SK-N-MC (cell line): ENCODE data around the gene GUCA1C.

Experiments
- DNase-seq: peaks from one replicate; pipeline ENCODE4 v3.0.0-alpha.2; 2011; ENCODE audit warnings: low read depth, low spot score
- H3K27ac ChIP-seq: fragments of 200-600 bp; sonication (generic); 2 replicates; pipeline ENCODE4 v1.5.1; 2016; ENCODE audit warnings: mixed run types
- H3K36me3 ChIP-seq: fragments of 200-600 bp; sonication (generic); 2 replicates; pipeline ENCODE4 v1.6.1; 2017; ENCODE audit warnings: antibody characterized with exemption, low read length, mixed read lengths; ENCODE audit not compliant: insufficient read depth
- H3K4me3 ChIP-seq: fragments of 200-600 bp; sonication (generic); 2 replicates; pipeline ENCODE4 v1.5.1; 2016
- H3K9ac ChIP-seq: fragments of 200-600 bp; sonication (generic); 2 replicates; pipeline ENCODE4 v1.8.0; 2017; ENCODE audit warnings: mixed run types, mixed read lengths; ENCODE audit not compliant: insufficient read length
- H3K9me3 ChIP-seq: fragments of 200-600 bp; sonication (generic); 2 replicates; pipeline ENCODE4 v1.6.1; 2017; ENCODE audit warnings: low read depth, mild to moderate bottlenecking, antibody characterized with exemption, low read length, moderate library complexity, mixed read lengths
- EZH2 ChIP-seq: fragments of 200-600 bp; sonication (generic); IDR thresholded peaks from one replicate; pipeline ENCODE4 v1.6.1; 2017; ENCODE audit warnings: antibody characterized with exemption
- FOXP2 ChIP-seq: optimal IDR thresholded peaks from 2 replicates; pipeline ENCODE3; 2011; ENCODE audit warnings: mild to moderate bottlenecking, moderate library complexity; ENCODE audit not compliant: insufficient read depth; ENCODE audit errors: extremely low read length, control extremely low read depth
- POLR2AphosphoS5 ChIP-seq: IDR thresholded peaks from 2 replicates; pipeline ENCODE4 v1.6.1; 2012; ENCODE audit warnings: mild to moderate bottlenecking, low read depth, low read length, borderline replicate concordance

GUCA1C gene

DNA sequence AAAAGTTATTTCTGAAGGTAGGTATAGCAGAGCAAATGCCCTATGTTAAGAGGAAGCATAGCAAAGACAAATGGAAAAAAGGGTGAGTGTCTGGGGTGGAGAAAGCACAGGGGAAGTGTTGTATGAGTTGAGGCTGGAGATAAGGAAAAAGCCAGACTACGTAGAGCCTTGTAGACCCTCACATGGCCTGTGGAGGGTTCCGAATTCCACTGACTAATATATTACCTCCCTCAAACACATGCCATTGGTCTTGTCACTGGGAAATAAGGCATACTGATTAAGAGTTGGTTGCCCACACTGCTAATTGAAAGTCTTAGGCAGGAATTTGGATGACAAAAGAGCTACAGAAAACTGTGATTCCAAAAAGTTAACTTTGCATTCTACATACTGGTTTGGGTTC is 65.9 kb downstream of the GUCA1C start:
- Histone ChIP-seq H3K4me3 (no peak overlapping the region), H3K9me3 (no peaks in the 10 kb centered on the region), H3K36me3 (no peaks in the 10 kb centered on the region), H3K27ac (no peak overlapping the region), H3K9ac (no peak overlapping the region)
- no peak for DNase-seq
- TF ChIP-seq FOXP2 (no peak), POLR2AphosphoS5 (no peak), EZH2 (no peak)

DNA sequence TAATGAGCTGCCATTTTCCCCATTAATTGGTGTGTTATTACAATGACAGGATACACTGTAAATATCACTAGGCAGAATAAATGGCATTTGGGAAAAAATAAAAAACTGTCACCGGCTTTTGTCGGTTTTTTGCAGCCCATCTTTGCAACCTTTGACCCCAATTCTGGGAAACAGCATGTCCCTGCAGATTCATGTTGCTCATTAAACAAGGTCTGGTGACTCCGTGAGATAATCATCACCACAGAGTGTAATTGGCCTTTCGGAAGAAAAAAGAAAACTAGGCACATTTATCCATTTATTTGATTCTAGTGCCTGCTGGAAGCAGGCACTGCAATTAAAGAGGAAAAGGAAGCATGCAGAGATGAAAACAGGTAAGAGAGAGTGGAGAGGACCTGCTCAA is 66.6 kb downstream of the GUCA1C start:
- no peaks in the 10 kb centered on the region for H3K9me3 ChIP-seq
- H3K27ac ChIP-seq = no peak overlapping the region
- no peaks in the 10 kb centered on the region for H3K36me3 ChIP-seq
- no peak overlapping the region for H3K9ac ChIP-seq
- no peak for DNase-seq
- no peak for TF ChIP-seq FOXP2
- TF ChIP-seq POLR2AphosphoS5 = no peak
- no peak for TF ChIP-seq EZH2
- H3K4me3 ChIP-seq = no peak overlapping the region

DNA sequence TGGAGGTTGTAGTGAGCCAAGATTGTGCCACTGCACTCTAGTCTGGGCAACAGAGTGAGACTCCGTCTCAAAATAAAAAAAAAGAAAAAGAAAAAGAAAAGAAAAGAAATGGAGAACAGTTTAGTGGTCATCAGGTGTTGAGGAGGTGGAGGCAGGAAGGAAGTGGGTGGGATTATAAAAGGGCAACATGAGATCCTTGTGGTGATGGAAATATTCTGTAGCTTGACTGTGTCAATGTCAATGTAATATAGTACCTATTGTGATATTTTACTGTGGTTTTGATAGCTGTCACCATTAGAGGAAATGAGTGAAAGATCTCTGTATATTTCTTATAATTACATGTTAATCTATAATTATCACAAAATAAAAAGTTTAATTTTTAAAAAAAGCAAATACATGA is 70.3 kb downstream of the GUCA1C start:
- no peaks in the 10 kb centered on the region for H3K36me3 ChIP-seq
- H3K4me3 ChIP-seq = no peak overlapping the region
- H3K27ac ChIP-seq = no peak overlapping the region
- TF ChIP-seq EZH2 (no peak), FOXP2 (no peak), POLR2AphosphoS5 (no peak)
- H3K9me3 ChIP-seq = no peaks in the 10 kb centered on the region
- no peak for DNase-seq
- no peak overlapping the region for H3K9ac ChIP-seq

DNA sequence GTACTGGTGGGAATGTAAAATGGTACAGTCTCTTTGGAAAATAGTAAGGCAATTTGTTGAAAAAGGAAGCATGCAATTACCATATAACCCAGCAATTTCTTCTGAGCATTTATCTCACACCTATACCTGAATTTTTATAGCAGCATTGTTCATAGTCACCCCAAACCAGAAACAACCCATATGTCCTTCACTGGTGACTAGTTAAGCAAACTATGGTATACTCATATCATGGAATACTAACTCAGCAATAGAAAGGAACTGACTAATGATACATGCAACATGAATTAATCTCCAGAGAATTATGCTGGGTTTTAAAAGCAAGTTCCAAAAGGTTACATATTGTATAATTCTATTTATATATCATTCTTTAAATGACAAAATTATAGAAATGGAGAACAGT is 70.9 kb downstream of the GUCA1C start:
- Histone ChIP-seq H3K9me3 (no peaks in the 10 kb centered on the region), H3K9ac (no peak overlapping the region), H3K36me3 (no peaks in the 10 kb centered on the region), H3K4me3 (no peak overlapping the region), H3K27ac (no peak overlapping the region)
- TF ChIP-seq FOXP2 (no peak), EZH2 (no peak), POLR2AphosphoS5 (no peak)
- DNase-seq = no peak

DNA sequence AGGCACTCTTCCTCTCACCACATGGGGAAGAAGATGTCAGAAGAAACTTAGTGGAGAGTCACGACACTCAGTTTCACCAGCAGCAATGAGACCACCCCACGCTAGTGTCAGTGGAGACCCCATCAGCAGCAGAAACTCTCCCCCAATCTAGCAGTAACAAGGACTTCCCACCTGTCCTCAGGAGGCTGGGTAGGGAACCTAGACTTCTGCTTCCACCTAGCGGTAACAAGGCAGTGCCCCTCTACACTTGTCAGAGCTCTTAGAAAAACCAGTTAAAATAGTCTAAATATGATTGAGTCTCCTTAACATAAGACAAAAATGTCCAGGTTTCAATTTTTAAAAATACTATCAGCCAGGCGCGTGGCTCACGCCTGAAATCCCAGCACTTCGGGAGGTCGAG is 73.8 kb downstream of the GUCA1C start:
- Histone ChIP-seq H3K9ac (no peak overlapping the region), H3K4me3 (no peak overlapping the region), H3K27ac (no peak overlapping the region), H3K9me3 (no peaks in the 10 kb centered on the region), H3K36me3 (no peaks in the 10 kb centered on the region)
- no peak for DNase-seq
- TF ChIP-seq POLR2AphosphoS5 (no peak), FOXP2 (no peak), EZH2 (no peak)

DNA sequence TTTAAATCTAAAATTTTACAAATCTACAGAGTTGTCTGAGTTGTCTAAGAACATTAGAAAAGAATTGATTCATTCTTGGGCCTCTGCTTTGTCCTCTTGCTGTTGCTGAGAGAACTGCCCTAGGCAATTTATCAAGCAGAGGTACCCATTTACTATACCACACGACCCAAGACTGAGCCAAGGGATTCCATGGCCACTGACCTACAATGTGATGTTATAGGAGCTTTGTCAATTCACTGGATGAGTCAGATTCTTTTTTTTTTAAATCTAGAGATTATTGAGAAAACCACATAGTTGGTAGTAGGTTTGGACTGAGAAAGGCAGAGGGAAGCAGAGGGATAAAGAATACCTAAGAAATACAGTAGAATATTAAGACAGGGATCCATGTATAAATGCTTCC is 75.8 kb downstream of the GUCA1C start:
- H3K4me3 ChIP-seq = no peak overlapping the region
- TF ChIP-seq EZH2 (no peak), FOXP2 (no peak), POLR2AphosphoS5 (no peak)
- H3K9ac ChIP-seq = no peak overlapping the region
- DNase-seq = no peak
- no peak overlapping the region for H3K27ac ChIP-seq
- H3K9me3 ChIP-seq = no peaks in the 10 kb centered on the region
- no peaks in the 10 kb centered on the region for H3K36me3 ChIP-seq

DNA sequence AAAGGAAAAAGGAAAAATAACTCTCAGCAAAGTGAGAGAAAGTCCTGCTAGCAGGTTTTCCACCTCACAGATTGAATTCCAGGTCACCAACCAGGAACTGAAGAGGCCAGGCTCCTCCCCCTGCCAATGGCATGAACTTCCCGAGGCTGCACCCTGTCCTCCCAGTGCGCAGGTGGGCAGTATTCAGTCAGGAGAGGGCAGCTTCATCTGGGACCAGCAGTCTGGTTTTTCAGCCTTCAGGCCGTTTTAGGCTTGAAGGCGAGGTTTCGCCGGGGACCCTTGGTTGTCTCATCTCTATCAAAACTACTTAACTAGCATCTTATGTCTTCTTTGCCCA is 89.9 kb downstream of the GUCA1C start:
- H3K36me3 ChIP-seq = no peaks in the 10 kb centered on the region
- no peaks in the 10 kb centered on the region for H3K9me3 ChIP-seq
- H3K4me3 ChIP-seq = no peak overlapping the region
- no peak overlapping the region for H3K9ac ChIP-seq
- no peak for DNase-seq
- H3K27ac ChIP-seq = no peak overlapping the region
- TF ChIP-seq EZH2 (no peak), POLR2AphosphoS5 (no peak), FOXP2 (no peak)

DNA sequence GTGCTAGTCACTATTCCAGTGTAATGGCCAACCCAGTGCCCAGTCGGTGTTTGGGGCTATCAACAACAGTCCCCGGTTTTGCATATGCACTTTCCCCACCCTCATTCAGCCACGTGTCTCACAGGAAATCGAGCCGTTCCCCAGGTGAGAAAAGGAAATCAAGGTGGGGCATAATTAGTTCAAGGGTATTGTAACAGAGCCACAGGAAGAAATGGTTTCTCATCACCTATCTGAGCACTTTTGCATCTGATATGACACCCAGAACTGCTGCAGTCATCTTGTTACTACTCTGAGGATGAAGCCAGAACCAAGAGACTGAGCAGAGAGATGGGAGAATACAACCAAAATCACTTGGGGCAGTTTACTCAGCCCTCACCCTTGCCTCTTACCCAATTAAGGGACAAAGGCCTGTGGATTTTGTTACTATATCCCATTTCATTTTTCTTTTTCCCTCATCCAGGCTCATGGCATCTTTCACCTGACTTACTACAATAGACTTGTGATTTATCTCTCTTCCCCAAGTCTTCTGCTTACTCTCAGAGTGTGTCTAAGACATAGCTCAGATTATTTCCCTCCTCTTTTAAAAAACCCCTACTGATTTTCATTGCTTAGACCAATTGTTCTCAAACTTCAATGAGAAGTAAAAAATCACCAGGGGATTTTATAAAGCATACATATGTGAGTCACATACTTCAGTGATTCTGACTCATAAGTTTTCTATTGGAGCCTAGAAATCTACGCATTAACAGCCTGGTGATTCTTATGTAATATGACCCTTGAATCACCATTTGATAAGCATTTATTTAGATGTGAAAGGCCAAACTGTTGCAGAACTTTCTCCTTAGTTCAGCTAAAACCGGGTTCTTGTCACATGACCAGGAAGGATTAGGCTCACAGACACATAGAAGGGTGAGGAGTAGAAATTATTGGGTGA is 90.5 kb downstream of the GUCA1C start:
- H3K36me3 ChIP-seq = no peaks in the 10 kb centered on the region
- H3K9ac ChIP-seq = no peak overlapping the region
- H3K4me3 ChIP-seq = no peak overlapping the region
- TF ChIP-seq EZH2 (no peak), FOXP2 (no peak), POLR2AphosphoS5 (no peak)
- no peak overlapping the region for H3K27ac ChIP-seq
- DNase-seq = no peak
- no peaks in the 10 kb centered on the region for H3K9me3 ChIP-seq

DNA sequence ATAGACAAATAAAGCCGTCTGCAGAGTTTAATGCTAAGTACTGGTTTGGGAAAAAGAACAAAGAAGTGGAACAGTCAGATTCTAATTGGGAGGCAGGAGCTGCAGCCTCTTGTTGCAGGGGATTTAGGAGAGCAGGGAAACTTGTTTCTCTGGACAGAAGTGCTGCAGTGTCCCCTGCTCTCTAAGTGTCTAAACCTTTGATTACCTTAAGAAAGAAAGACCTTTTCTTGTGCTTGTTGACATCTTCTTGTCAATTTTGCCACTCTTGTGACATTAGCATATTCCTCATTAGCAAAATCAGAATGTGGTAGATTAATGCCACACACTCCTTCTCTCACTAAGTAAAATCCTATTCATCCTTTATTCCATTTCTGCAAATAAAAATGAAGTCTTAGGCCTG is 92.3 kb downstream of the GUCA1C start:
- no peaks in the 10 kb centered on the region for H3K9me3 ChIP-seq
- DNase-seq = no peak
- no peak overlapping the region for H3K27ac ChIP-seq
- no peaks in the 10 kb centered on the region for H3K36me3 ChIP-seq
- no peak overlapping the region for H3K9ac ChIP-seq
- no peak overlapping the region for H3K4me3 ChIP-seq
- no peak for TF ChIP-seq EZH2
- no peak for TF ChIP-seq FOXP2
- no peak for TF ChIP-seq POLR2AphosphoS5
